Eye (tissue), 1 donor: ENCODE results near the gene MYO16.
"Not testable (repeated sequence)": the region's sequence is repeated elsewhere in the genome, so short reads cannot be mapped to it uniquely, and the experiment has no call there.

Experiments used
- DNase-seq: peaks from one replicate; pipeline ENCODE4 v3.0.0-alpha.2; 2015

The MYO16 gene

GRCh38 chr13:108911807-108912206 is 282.4 kb downstream of the MYO16 start:
- DNase-seq: no peak

DNA sequence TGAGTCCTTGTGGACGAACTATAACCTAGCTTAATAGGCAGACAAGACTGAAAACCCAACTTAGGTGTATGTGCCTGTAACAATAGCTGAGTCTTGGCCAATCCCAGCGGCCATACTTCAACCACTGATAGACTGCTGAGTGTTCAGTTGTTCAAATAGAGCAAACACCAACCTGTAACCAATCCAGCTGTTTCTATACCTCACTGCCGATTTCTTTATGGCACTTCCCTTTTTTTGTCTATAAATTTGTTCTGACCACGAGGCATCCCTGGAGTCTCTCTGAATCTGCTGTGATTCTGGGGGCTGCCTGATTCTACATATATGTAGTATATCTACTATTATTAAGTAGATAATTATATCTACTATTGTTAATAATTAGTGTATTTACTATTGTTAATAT is 284.3 kb downstream of the MYO16 start:
- DNase-seq: not testable (repeated sequence)

- DNase-seq: peak; percentile 47
These were observed 285.8 kb downstream of the MYO16 start for GRCh38 chr13:108915095-108915633.

- DNase-seq: peak; percentile 71
These were observed 286.5 kb downstream of the MYO16 start for GRCh38 chr13:108915634-108916512.

- no peak for DNase-seq
These were observed 288.2 kb downstream of the MYO16 start for GRCh38 chr13:108917581-108917980.

GRCh38 chr13:108919036-108919907 is 289.9 kb downstream of the MYO16 start:
- no peak for DNase-seq

DNA sequence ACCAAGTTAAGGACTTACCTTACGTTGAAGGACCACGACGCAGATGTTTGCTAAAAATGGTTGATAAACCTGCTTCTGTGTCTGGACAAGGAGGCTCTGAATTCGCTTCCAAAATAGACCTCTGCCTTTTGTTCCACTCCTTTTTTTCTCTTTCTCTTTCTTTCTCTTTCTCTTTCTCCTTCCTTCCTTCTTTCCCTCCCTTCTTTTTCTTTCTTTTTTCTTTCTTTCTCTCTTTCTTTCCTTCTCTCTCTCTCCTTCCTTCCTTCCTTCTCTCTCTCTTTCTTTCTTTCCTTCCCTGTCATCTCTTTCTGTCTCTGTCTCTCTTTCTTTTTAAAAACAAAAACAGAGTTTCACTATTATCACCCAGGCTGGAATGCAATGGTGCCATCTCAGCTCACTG is 290.7 kb downstream of the MYO16 start:
- DNase-seq: no peak

DNA sequence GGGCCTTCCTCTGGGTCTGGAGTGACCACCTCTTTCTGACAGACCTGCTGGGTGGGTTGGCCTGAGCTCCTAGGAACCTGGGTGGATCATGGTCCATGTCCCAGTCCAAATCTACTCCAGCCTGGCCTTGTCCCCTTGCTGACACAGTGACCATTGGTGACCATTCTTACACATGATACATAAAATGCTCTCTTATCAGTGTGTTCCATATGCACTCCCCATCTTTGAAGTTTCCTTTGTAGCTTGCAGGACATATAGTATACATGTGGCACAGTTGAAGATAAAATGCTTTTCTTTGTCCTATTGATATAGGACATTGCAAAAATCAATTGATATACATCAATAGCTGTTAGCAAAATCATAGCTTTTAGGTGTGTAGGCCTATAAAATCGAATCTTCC is 291.8 kb downstream of the MYO16 start:
- no peak for DNase-seq

DNA sequence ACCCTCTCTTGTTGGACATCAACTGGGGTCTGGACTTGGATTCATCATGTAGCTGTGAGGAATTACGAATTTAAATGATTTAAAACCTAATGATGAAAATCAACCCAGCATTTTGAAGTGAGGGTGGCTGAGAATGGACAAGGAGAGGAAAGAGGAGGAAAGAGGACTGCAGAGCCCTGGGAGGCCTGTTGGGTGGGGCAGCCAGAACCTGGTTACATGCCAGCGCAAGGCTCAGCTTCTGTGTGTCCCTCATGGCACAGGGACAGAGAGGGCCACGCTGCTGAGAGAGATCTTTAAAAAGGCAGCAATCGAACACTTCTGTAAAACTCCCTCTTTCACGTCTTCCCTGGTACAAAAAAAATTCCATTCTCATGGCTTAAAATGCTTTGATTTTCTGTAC is 292.7 kb downstream of the MYO16 start:
- no peak for DNase-seq

DNA sequence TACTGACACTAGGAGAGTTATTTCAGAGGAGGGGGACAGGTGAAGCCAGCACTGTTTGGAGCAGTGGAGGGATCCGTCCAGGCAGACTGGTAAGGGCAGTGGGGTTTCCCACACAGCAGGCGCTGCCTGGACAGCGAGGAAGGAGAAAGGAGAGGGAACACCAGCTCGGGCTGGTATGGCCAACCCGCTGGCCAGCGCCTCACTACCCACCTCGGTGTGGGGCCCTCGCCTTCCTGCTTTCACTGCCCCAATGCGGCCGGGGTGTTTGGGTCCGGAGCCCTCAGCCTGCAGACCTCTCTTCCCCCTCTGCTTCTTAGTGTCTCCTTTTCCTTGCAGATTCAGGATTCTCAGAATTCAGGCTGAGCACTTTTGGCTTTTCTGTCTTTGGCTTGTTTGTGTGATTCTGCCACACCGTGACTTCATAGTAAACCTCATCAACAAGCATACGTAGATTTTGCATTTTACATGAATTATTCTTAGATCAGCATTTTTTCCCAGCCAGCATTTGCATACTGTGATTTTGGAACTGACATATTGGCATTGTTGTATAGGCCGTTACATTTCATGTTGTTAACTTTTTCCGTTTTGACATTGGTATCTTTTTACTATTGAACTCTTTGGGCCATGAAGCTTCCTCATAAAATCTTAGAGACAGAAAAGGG is 294.1 kb downstream of the MYO16 start:
- DNase-seq: no peak

- no peak for DNase-seq
These were observed 294.7 kb downstream of the MYO16 start for GRCh38 chr13:108924134-108924533.

DNA sequence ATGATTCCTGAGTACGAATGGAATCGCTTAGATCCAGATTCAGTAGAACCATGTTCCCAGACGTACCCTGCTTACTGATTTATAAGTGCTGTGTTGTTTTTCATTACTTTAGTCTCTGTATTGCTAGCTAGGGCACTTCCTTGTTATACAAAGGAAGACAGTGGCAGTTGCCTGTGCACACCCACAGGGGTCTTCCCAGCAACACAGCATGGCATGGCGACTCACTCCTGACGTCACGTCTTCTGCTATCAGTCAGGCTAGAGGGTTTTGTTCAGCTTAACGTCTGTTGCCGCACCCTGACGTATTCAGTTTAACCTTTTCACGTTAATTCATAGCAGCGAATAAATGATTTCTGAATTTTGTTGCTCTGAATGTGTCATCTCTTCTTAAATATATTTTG is 295.1 kb downstream of the MYO16 start:
- no peak for DNase-seq

DNA sequence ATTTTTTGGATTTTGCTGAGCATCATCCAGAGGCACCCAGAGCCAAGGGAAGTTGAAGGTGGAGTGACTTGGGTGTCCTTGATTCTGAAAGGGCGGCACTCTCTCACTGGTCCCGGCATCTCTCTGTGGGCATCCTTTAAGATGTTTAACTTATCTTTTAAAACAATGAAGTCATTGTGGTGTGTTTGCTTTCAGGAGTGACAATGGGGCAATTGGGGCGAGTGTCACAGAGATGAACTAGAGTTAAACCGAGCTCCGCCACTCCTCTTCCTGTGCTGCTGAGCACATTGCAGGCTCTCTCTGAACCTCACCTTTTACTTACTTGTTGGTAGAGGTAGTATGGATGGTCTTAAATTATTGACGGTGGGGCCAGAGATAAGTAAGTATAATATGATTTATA is 295.7 kb downstream of the MYO16 start:
- no peak for DNase-seq

DNA sequence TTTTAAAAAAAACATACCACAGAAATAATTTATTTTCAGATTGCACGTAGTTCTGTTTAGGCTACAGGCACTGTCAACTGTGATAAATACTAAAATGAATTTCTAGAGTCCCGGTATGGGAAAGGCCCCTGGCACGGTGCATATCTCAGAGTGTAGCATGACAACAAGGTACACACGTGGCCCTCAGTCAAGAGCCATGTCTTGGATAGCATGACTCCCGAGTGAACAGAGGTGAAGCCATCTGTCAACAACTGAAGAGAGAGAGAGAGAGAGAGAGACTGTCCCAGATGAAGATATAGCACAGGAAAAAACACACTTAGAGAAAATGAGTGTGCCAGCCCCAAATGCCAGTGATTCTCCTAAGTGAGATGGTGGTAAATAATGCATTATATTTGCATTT is 297.5 kb downstream of the MYO16 start:
- DNase-seq: no peak

GRCh38 chr13:108927615-108928014 is 298.2 kb downstream of the MYO16 start:
- DNase-seq: no peak

DNA sequence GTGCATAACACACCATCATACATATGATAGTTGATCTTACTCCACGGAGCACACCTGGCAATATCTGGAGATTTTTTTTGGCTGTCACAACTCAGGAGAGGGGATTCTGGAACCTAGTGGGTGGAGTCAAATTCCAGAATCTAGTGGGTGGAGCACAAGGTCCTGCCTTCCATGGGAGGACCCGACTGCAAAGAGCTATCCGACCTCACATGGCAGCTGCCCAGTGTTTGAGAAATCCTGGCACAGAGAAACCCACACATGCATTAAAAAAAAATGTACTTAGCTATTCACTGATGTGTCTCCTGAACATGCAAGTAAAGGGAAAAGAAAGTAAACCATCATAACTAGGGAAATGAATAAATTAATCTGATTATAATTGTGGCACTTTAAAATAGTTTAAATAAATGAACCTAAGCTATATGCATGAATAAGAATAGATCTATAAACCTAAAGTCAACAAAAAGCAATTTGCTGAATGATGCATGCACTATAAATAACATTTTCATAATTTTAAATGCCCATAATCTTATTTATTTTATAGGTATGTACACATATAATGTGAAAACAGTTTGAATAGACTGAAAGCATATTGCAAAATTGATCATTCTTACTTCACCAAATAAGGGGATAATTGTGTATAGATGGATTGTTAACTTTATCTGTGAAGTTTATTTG is 300.3 kb downstream of the MYO16 start:
- no peak for DNase-seq

DNA sequence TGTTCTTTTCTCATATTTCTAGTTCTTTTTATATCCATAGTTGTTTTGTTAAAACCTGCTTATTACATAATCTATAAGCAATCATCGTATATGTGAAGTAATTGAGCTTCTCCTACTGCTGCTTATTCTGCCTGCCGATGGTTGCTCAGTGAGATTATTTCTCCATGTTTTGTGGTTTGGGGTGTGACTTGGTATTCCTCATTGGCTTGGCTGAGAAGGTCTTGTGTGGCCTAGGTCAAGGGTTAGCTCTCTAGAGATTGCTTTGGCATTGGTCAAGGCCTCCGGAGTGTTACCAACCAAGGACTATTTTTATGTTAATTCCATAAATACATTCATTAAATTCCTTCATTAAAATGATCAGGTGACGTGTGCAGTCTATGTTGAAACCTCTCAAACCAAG is 302.8 kb downstream of the MYO16 start:
- DNase-seq: no peak

GRCh38 chr13:108933061-108933460 is 303.6 kb downstream of the MYO16 start:
- DNase-seq: no peak

- DNase-seq: no peak
These were observed 308.7 kb downstream of the MYO16 start for GRCh38 chr13:108938155-108938554.

- DNase-seq: no peak
These were observed 310.7 kb downstream of the MYO16 start for GRCh38 chr13:108940121-108940520.

GRCh38 chr13:108943842-108944241 is 314.4 kb downstream of the MYO16 start:
- no peak for DNase-seq

DNA sequence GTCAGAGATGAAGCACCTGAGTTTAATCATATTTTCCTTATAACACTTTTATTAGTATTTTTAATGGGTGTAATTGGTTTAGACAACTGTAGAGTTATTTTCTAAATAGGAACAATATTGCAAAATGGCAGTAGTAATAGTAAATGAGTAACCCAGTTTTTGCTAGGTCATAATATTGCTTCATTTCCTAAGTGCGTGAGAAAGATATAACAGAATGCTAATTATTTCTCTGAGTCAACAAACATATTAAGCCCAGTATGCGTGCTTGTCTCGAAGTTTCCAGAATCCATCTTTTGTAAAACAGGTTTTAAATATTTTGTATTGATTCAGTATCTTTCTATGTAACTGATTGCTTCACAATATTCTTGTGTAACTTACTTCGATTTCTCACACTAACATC is 315.3 kb downstream of the MYO16 start:
- no peak for DNase-seq
